Activated gamma-delta T cell (primary cell): Measurements from ENCODE around the gene MEF2B.
"Not testable (repeated sequence)": the region's sequence is repeated elsewhere in the genome, so short reads cannot be mapped to it uniquely, and the experiment has no call there.

ENCODE experiments used
- DNase-seq: peaks from one replicate; lab custom pipeline; 2025; lab: John Stamatoyannopoulos, UW

Gene MEF2B

GRCh38 chr19:19192910-19193423, 22.9 kb upstream of the MEF2B start:
- DNase-seq, result no peak

GRCh38 chr19:19192078-19192882, 22.2 kb upstream of the MEF2B start, which contains the start of the genes BORCS8 and RFXANK:
TSS of gene BORCS8 (minus strand) at chr19:19192152. CDS start at chr19:19192117, 35 bp downstream.
TSS of gene RFXANK (plus strand) at chr19:19192258. CDS start at chr19:19193947, 1,689 bp downstream.
- DNase-seq, result peak; percentile 74

GRCh38 chr19:19191768-19192077, 21.7 kb upstream of the MEF2B start:
- no peak for DNase-seq

- DNase-seq, result no peak
Observed at GRCh38 chr19:19186742-19187141, 16.7 kb upstream of the MEF2B start.

GRCh38 chr19:19185853-19186740, 16.0 kb upstream of the MEF2B start:
- no peak for DNase-seq

- DNase-seq, result no peak
Observed at GRCh38 chr19:19181488-19181998, 11.5 kb upstream of the MEF2B start.

GRCh38 chr19:19179548-19180441, 9.7 kb upstream of the MEF2B start:
- DNase-seq, result no peak

- no peak for DNase-seq
Observed at GRCh38 chr19:19176950-19177349, 6.9 kb upstream of the MEF2B start.

- DNase-seq, result not testable (repeated sequence)
Observed at GRCh38 chr19:19173243-19173642, 3.2 kb upstream of the MEF2B start.

- no peak for DNase-seq
Observed at GRCh38 chr19:19171821-19172532, 1.9 kb upstream of the MEF2B start.

GRCh38 chr19:19170873-19171672, 1.0 kb upstream of the MEF2B start:
- no peak for DNase-seq

GRCh38 chr19:19169236-19170052, 619 bp downstream of the MEF2B start:
- DNase-seq, result no peak

GRCh38 chr19:19167612-19168011, 2.5 kb downstream of the MEF2B start:
- no peak for DNase-seq

- no peak for DNase-seq
Observed at GRCh38 chr19:19165396-19165795, 4.7 kb downstream of the MEF2B start.

GRCh38 chr19:19162495-19162894, 7.6 kb downstream of the MEF2B start:
- no peak for DNase-seq

GRCh38 chr19:19160461-19161035, 9.5 kb downstream of the MEF2B start:
- DNase-seq, result no peak

- DNase-seq, result no peak
Observed at GRCh38 chr19:19159534-19159933, 10.5 kb downstream of the MEF2B start.

GRCh38 chr19:19157808-19158207, 12.3 kb downstream of the MEF2B start:
- DNase-seq, result no peak
